H9 (cell line): ENCODE results near the gene WDR48. TPM values are rescaled to one million over a fixed set of nuclear protein-coding genes. Genes with fewer than 3 reads are reported as not detected.

Experiments
- DNase-seq: peaks from one replicate; pipeline ENCODE4 v3.0.0-alpha.2; 2017
- H2AFZ ChIP-seq: one replicate; pipeline ENCODE4 v1.6.1; 2013; ENCODE audit warnings: mild to moderate bottlenecking, low read length, control low read depth, moderate library complexity
- H2AK5ac ChIP-seq: 2 replicates; pipeline ENCODE4 v1.6.1; 2013; ENCODE audit warnings: low read length, control low read depth, mixed read lengths; ENCODE audit not compliant: insufficient read length
- H2BK120ac ChIP-seq: one replicate; pipeline ENCODE4 v1.6.1; 2013; ENCODE audit warnings: low read depth, mild to moderate bottlenecking, low read length, control low read depth, inconsistent platforms; ENCODE audit not compliant: poor library complexity, severe bottlenecking
- H2BK12ac ChIP-seq: 2 replicates; pipeline ENCODE4 v1.6.1; 2013; ENCODE audit warnings: low read length, control low read depth, mixed read lengths, low read depth; ENCODE audit not compliant: insufficient read length
- H2BK15ac ChIP-seq: 2 replicates; pipeline ENCODE4 v1.6.1; 2013; ENCODE audit warnings: low read depth, low read length, control low read depth
- H2BK20ac ChIP-seq: one replicate; pipeline ENCODE4 v1.6.1; 2013; ENCODE audit warnings: low read depth, mild to moderate bottlenecking, low read length, control low read depth, inconsistent platforms; ENCODE audit not compliant: poor library complexity, severe bottlenecking
- H2BK5ac ChIP-seq: 2 replicates; pipeline ENCODE4 v1.6.1; 2013; ENCODE audit warnings: low read length, control low read depth, mixed read lengths; ENCODE audit not compliant: insufficient read length
- H3K14ac ChIP-seq: 2 replicates; pipeline ENCODE4 v1.6.1; 2013; ENCODE audit warnings: low read length, control low read depth; ENCODE audit not compliant: insufficient read depth
- H3K18ac ChIP-seq: 2 replicates; pipeline ENCODE4 v1.6.1; 2013; ENCODE audit warnings: low read depth, mild to moderate bottlenecking, mixed read lengths, low read length, control low read depth; ENCODE audit not compliant: insufficient read length
- H3K23ac ChIP-seq: 2 replicates; pipeline ENCODE4 v1.6.1; 2013; ENCODE audit warnings: low read length, control low read depth, mixed read lengths, low read depth; ENCODE audit not compliant: insufficient read length
- H3K23me2 ChIP-seq: 2 replicates; pipeline ENCODE4 v1.6.1; 2013; ENCODE audit warnings: low read depth, mild to moderate bottlenecking, mixed read lengths, low read length, control low read depth; ENCODE audit not compliant: insufficient read length, poor library complexity, severe bottlenecking
- H3K27ac ChIP-seq: 2 replicates; pipeline ENCODE4 v1.5.1; 2013; ENCODE audit warnings: low read length, control low read depth, mixed read lengths, low read depth; ENCODE audit not compliant: insufficient read length
- H3K27me3 ChIP-seq: 2 replicates; pipeline ENCODE4 v1.6.1; 2013; ENCODE audit warnings: low read length, control low read depth, inconsistent platforms; ENCODE audit not compliant: insufficient read depth
- H3K4ac ChIP-seq: 2 replicates; pipeline ENCODE4 v1.6.1; 2013; ENCODE audit warnings: low read depth, mild to moderate bottlenecking, control low read depth, inconsistent platforms, low read length, moderate library complexity
- H3K4me1 ChIP-seq: 2 replicates; pipeline ENCODE4 v1.6.1; 2013; ENCODE audit warnings: low read length, control low read depth, inconsistent platforms; ENCODE audit not compliant: insufficient read depth
- H3K4me2 ChIP-seq: 2 replicates; pipeline ENCODE4 v1.6.1; 2013; ENCODE audit warnings: low read length, control low read depth, mixed read lengths; ENCODE audit not compliant: insufficient read length, insufficient read depth
- H3K56ac ChIP-seq: 2 replicates; pipeline ENCODE4 v1.6.1; 2013; ENCODE audit warnings: low read depth, mild to moderate bottlenecking, mixed read lengths, low read length, control low read depth; ENCODE audit not compliant: insufficient read length
- H3K79me1 ChIP-seq: 2 replicates; pipeline ENCODE4 v1.6.1; 2013; ENCODE audit warnings: low read depth, mild to moderate bottlenecking, moderate library complexity, low read length, control low read depth, inconsistent platforms; ENCODE audit not compliant: insufficient read depth, poor library complexity, severe bottlenecking
- H3K79me2 ChIP-seq: 2 replicates; pipeline ENCODE4 v1.6.1; 2013; ENCODE audit warnings: low read length, control low read depth, inconsistent platforms; ENCODE audit not compliant: insufficient read depth
- H3K9ac ChIP-seq: 2 replicates; pipeline ENCODE4 v1.6.1; 2013; ENCODE audit warnings: low read length, control low read depth, mixed read lengths; ENCODE audit not compliant: insufficient read length; ENCODE audit errors: extremely low read depth
- H3K9me3 ChIP-seq: one replicate; pipeline ENCODE4 v1.6.1; 2013; ENCODE audit warnings: low read depth, low read length, inconsistent platforms; ENCODE audit not compliant: control insufficient read depth
- H3T11ph ChIP-seq: one replicate; pipeline ENCODE4 v1.6.1; 2013; ENCODE audit warnings: mild to moderate bottlenecking, low read length, control low read depth, inconsistent platforms
- H4K20me1 ChIP-seq: one replicate; pipeline ENCODE4 v1.6.1; 2013; ENCODE audit not compliant: control insufficient read depth, insufficient read length, insufficient read depth
- H4K5ac ChIP-seq: 2 replicates; pipeline ENCODE4 v1.6.1; 2013; ENCODE audit warnings: low read depth, mild to moderate bottlenecking, mixed read lengths, low read length, control low read depth; ENCODE audit not compliant: insufficient read length
- H4K8ac ChIP-seq: replicated peaks from 2 replicates; pipeline ENCODE4 v1.6.1; 2013; ENCODE audit warnings: low read length, control low read depth, mixed read lengths, low read depth; ENCODE audit not compliant: insufficient read length
- H4K91ac ChIP-seq: 2 replicates; pipeline ENCODE4 v1.6.1; 2013; ENCODE audit warnings: low read depth, mild to moderate bottlenecking, moderate library complexity, mixed read lengths, low read length, control low read depth; ENCODE audit not compliant: insufficient read length
- H3K27ac Mint-ChIP-seq, 3 experiments: 2 replicates in 2 of 3; 3 replicates in 1 of 3; pipeline ENCODE4 v1.8.0; 2020 to 2021; ENCODE audit warnings: mixed read lengths in 3 of 3, mild to moderate bottlenecking in 1 of 3, moderate library complexity in 1 of 3
- H3K27me3 Mint-ChIP-seq: 2 replicates; pipeline ENCODE4 v1.8.0; 2021; ENCODE audit warnings: low read depth, mild to moderate bottlenecking, moderate library complexity, mixed read lengths
- H3K36me3 Mint-ChIP-seq, 3 experiments: 2 replicates in 2 of 3; 3 replicates in 1 of 3; pipeline ENCODE4 v1.8.0; 2020 to 2021; ENCODE audit warnings: low read depth in 3 of 3, mixed read lengths in 3 of 3; ENCODE audit not compliant: insufficient read depth in 1 of 3
- H3K4me1 Mint-ChIP-seq, 2 experiments: 2 replicates each; pipeline ENCODE4 v1.8.0; 2020; ENCODE audit warnings: mixed read lengths in 2 of 2
- H3K4me3 Mint-ChIP-seq, 2 experiments: 2 replicates in 1 of 2; 3 replicates in 1 of 2; pipeline ENCODE4 v1.8.0; 2020 to 2021; ENCODE audit warnings: mild to moderate bottlenecking in 2 of 2, mixed read lengths in 2 of 2, moderate library complexity in 1 of 2
- H3K9me3 Mint-ChIP-seq, 2 experiments: 2 replicates in 1 of 2; 3 replicates in 1 of 2; pipeline ENCODE4 v1.8.0; 2020; ENCODE audit warnings: mild to moderate bottlenecking in 2 of 2, mixed read lengths in 2 of 2, moderate library complexity in 1 of 2
- WGBS: extraction: QIAGEN DNeasy Blood & Tissue Kit; methylation state at CpG from one replicate; pipeline ENCODE4 v1.1.7; 2013; ENCODE audit warnings: missing lambda C conversion rate, low lambda C conversion rate, mixed read lengths; ENCODE audit not compliant: insufficient read length; ENCODE audit errors: extremely low coverage; 5-methylcytosine and 5-hydroxymethylcytosine counted together
- total RNA-seq: library from RNA; stranded (reverse); gene quantifications from 2 replicates; pipeline ENCODE4 v1.2.1, GENCODE V29; 2021
- TF ChIP-seq, protein P1 (sequence below): fragments of 200-600 bp; sonication (generic); conservative IDR thresholded peaks from 3 replicates; pipeline ENCODE4 v1.8.0; 2021; ENCODE audit warnings: antibody characterized with exemption, mild to moderate bottlenecking

Gene WDR48
- total RNA-seq, 1 experiment from 2014 or later = 52.7 TPM

DNA sequence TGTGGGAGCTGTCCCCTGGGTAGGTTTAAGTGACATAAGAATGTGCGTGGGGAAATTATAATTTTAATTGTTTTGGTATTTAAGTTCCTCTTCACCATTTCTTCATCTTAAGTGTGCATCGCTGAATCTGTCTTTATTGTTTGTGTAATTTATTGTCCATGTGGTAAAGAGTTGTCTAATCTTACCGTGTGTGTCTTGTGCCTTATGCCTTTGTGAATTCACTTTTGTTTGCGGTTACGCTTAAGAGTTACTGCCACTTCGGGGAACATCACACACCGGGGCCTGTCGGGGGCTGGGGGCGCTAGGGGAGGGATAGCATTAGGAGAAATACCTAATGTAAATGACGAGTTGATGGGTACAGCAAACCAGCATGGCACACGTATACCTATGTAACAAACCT lies 767 bp downstream of the WDR48 start:
- Histone ChIP-seq H3K4me1 (no peaks in the 10 kb centered on the region), H3K27ac (no peak overlapping the region), H3K23ac (no peak overlapping the region), H3K14ac (no peak overlapping the region), H3K79me1 (no peaks in the 10 kb centered on the region), H3K9me3 (no peaks in the 10 kb centered on the region), H3T11ph (no peak overlapping the region), H4K8ac (no peak overlapping the region), H3K9ac (peak overlapping the region; percentile 86), H3K79me2 (peaks cover 8% of the 10 kb centered on the region; the same call in 1 of the 2 replicates), H3K27me3 (no peaks in the 10 kb centered on the region), H4K5ac (no peak overlapping the region), H4K20me1 (no peaks in the 10 kb centered on the region), H2BK5ac (no peak overlapping the region), H4K91ac (no peak overlapping the region), H3K18ac (no peak overlapping the region), H3K56ac (no peak overlapping the region), H2BK20ac (no peak overlapping the region), H3K4ac (no peak overlapping the region), H2BK120ac (no peak overlapping the region), H3K23me2 (no peaks in the 10 kb centered on the region), H3K4me2 (peak overlapping the region; percentile 83), H2AFZ (no peak overlapping the region), H2AK5ac (no peak overlapping the region), H2BK12ac (no peak overlapping the region), H2BK15ac (no peak overlapping the region)
- Mint-ChIP-seq H3K4me1 (peaks cover 13 to 17% of the 10 kb centered on the region in 2 experiments), H3K9me3 (no peaks in the 10 kb centered on the region), H3K4me3 (peak overlapping the region; percentile 90 to 93), H3K27me3 (peaks cover 7% of the 10 kb centered on the region; the same call in 1 of the 2 replicates), H3K36me3 (no peaks in the 10 kb centered on the region), H3K27ac (peak overlapping the region; percentile 96 to 99 (median 98))
- no peak for DNase-seq
- TF ChIP-seq, protein P1, sequence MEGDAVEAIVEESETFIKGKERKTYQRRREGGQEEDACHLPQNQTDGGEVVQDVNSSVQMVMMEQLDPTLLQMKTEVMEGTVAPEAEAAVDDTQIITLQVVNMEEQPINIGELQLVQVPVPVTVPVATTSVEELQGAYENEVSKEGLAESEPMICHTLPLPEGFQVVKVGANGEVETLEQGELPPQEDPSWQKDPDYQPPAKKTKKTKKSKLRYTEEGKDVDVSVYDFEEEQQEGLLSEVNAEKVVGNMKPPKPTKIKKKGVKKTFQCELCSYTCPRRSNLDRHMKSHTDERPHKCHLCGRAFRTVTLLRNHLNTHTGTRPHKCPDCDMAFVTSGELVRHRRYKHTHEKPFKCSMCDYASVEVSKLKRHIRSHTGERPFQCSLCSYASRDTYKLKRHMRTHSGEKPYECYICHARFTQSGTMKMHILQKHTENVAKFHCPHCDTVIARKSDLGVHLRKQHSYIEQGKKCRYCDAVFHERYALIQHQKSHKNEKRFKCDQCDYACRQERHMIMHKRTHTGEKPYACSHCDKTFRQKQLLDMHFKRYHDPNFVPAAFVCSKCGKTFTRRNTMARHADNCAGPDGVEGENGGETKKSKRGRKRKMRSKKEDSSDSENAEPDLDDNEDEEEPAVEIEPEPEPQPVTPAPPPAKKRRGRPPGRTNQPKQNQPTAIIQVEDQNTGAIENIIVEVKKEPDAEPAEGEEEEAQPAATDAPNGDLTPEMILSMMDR = no peak
- no CpG with 5 or more reads among the region's 11 CpGs for WGBS
